COLO829 (cell line): Measurements from ENCODE around the gene POLN.

ENCODE experiments used
- DNase-seq: peaks from one replicate; pipeline ENCODE4 v3.0.0; 2012; ENCODE audit warnings: low spot score

The POLN gene

GRCh38 chr4:2082118-2082517 lies 159.8 kb downstream of the POLN start:
- DNase-seq: no peak

- no peak for DNase-seq
These were observed 160.4 kb downstream of the POLN start for GRCh38 chr4:2081540-2081939.

GRCh38 chr4:2080429-2081300 lies 161.3 kb downstream of the POLN start:
- DNase-seq: no peak

- DNase-seq: no peak
These were observed 162.0 kb downstream of the POLN start for GRCh38 chr4:2079926-2080325.

- no peak for DNase-seq
These were observed 162.9 kb downstream of the POLN start for GRCh38 chr4:2079006-2079405.

- DNase-seq: no peak
These were observed 163.3 kb downstream of the POLN start for GRCh38 chr4:2078584-2078983.

DNA sequence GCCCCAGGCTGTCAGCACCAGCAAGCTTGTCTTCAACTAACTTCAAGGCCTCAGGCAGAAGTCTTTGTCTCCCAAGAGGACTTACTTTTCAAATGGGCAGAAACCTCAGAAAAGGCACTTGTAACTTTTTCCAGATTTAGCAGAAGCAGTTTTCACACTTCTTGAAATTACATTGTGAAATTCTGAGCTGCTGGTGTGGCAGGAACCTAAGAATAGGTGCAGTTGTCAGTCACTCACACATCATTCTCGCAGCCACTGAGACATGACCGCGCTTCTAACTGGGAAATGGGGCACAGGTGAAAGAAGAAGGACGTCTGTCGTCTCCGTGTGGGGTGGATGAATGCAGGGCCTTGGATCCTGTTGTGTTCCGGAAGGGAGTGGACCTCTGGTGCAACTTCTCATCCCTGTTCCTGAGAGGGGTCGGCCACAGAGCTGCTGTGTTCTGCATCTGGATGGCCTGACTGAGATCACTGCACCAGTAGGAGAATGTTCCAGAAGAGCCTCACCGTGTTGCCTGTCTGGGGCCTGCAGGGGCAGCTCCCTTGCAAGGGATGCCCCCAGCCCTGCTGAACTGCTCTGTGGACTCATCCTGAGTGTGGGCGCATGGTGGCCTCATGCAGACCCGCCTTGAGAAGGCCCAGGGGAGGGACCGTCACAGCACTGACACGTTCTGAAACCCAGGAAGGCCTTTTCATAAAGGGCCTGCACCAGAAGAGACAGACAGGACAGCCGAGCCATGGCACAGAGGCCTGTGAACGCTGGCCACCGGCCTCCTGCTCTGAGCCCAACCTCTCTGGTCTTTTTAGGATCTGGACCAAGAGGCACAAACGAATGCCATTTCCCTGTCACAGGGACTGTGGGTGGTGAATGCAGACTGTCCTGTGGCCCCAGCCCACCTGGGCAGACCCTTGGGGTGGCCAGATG lies 164.1 kb downstream of the POLN start:
- DNase-seq: no peak

DNA sequence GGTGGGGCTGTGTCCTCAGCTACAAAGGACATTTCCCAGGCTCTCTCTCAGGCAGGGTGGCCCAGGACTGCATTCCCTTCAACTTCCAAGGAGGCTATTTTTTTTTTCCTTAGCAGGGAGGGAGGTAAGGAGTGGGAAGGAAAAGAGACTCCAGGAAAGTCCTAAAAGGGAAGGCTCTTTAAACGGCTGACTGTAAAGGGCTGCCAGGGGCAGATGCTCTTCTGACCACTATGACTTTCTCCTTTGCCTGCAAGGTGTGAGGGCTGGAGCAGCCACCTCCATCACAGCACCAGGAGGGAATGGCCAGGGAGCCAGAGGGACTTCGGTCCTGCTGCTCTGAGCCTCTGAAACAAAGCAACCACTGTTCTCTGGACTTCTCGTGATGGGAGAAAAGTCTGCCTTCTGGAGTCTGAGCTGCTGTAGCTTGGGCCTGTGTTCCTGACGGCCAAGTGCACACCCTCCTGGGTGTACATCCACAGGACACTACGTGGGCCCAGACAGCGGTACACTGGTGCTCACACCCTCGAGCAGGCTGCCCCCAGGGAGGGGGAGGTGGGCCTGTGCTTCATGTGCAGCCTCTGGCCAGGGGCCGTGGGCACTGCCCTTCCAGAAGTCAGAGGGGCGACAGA lies 164.9 kb downstream of the POLN start:
- DNase-seq: peak; percentile 59

- DNase-seq: no peak
These were observed 165.7 kb downstream of the POLN start for GRCh38 chr4:2075987-2076907.

GRCh38 chr4:2075171-2075986 lies 166.5 kb downstream of the POLN start:
- DNase-seq: no peak

GRCh38 chr4:2074588-2074987 lies 167.3 kb downstream of the POLN start:
- no peak for DNase-seq

DNA sequence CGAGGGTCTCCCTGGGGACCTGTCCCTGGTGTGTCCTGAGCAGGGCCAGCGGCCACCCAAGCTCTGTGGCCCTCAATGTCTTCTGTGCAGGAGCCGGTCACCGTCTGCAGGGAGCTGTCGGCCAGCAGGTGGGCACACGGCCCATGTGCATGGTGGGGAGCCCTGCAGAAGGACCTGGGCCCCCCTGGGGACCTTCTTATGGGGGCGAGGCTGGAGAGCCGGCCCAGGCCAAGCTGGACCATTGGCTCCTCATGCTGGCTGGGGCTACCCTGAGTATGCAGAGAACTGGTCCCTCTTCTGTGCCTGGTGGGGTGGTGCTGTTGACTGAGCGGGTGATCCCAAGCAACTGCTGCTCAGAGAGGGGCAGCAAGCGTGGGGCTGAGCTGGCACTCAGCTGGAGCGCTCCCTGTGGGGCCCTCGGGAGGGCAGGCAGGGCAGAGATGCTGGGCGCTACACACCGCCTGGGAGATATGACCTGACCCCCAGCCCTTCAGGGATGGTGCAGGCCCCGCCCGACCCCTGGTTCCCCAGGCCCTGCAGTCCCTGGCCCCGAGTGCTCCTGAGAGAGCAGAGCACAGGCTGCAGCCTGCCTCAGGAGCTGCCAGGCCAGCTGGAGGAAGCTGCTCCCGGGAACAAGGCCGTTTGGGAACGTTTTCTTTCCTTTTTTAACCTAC lies 168.0 kb downstream of the POLN start:
- DNase-seq: no peak

- no peak for DNase-seq
These were observed 168.7 kb downstream of the POLN start for GRCh38 chr4:2072971-2073807.

DNA sequence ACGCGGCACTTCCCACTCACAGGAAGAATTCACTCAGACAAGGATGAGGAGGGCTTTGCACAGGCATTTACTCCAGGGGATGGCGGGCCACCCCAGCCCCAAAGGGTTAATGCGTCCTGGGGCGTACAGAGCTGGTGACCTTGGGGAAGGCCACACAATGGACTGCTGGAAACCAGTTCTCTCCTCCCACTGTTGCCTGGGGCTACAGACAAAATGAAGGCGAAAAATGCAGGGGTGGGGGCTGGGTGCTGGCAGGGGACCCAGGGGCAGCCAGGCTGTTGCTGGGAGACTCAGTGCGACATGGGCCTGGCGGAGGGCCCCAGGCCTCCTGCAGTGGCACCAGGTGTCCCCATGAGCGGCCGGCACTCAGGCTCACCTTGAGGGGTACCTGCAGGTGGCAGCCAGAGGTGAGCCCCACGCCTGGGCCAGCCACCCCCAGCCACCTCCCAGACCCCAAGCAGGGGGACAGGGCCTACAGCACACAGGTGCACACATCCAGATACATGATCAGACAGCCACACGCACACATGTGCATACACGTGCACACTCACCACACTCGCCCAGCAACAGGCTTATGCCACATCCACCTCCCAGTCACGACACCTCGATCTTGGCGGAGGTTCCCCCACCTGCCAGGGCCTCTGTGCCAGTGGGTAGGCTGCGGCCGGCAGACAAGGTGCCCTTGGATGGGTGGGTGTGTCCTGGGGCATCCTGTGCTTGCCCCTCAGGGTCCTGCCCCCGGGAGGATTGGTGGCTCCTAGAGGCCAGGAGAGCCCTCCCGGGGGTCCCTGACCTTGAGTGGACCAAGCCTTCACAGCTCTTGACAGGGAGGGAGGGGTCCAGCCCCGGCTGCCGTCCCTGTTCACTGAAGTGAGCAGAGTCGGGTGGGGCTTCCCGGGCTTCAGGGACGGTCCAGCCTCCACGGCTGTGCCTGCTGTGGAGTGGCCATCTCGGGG lies 169.7 kb downstream of the POLN start:
- no peak for DNase-seq

- DNase-seq: no peak
These were observed 170.5 kb downstream of the POLN start for GRCh38 chr4:2071252-2071911.

- DNase-seq: no peak
These were observed 171.3 kb downstream of the POLN start for GRCh38 chr4:2070421-2071251.
